NCI-H69 (cell line): ENCODE data around the gene PPM1L.

Source experiments
- DNase-seq: peaks from one replicate; lab custom pipeline; 2025; lab: John Stamatoyannopoulos, UW

PPM1L gene

DNA sequence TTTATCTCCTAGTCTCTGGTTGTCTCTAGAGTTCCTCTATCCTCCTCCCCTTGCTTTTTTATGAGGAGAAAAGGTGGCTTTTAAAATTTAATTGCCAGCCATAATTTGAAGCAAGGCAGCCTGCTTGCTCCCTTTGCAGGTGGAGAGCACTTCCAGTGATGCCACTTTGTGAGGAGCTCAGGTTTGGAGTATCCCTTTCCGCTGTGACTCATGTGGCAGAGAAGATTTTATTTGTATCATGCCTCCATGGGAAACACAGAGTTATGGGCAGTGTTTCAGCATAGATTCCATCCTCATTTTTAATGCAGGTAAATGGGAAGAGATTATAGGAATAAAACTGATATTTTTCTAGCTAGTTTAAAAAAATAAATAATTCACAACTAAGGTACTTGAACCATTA, 7.0 kb downstream of the PPM1L start:
- DNase-seq: peak; percentile 41

DNA sequence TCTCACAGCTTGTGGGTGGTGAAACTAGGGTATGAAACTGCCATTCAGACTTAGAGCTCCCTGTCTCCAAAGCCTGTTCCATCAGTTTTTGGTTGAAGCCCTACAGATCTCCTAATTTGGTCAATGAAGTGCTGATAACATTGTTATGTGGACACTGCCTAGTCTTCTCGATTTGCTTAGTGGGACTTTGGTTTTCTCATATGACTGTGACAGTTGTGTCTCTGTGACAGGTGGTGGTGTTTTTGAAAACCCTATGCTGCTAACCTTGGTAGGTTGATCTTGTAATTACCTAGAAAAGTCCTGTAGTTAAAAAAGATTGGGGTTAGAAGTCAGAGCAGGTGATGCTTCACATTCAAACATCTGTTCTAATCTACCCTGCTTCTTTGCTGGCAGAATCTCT, 9.2 kb downstream of the PPM1L start:
- DNase-seq: peak; percentile 67

DNA sequence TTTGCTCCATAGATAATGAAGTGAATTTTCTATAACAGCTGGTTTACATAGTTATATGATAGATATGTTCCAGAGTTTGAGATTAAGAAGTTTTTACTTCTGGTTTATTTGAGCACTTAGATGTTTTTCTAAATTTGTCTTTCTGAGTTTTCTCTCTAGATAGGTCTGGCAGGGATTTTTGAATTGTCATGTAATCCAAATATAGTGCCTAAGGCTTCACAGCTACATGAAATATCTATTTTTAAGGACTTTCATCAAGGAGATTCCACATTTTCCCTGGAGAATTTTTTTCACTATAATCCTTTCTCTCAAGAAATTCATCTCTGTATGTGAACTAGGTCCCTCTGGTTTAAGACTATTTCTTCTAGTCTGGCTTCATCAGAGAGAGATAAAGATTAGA, 12.0 kb downstream of the PPM1L start:
- DNase-seq: no peak

DNA sequence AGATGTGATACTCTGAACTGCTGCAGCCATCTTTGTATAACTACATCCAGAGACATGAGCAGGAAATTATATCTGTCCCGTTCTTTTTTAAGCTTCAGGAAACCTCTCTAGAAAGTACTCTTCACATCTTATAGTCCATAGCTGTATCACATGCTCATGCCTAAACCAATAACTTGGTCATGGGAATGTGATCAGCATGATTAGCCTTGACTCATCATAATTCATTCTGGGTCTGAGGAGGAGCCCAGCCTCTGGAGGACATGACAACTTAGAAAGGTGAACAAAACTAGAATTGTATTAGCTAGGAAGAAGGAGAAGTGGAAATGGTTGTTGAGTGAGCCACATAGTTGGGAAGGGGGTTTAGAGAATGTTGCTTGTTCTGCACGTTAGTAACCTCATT, 12.9 kb downstream of the PPM1L start:
- no peak for DNase-seq

DNA sequence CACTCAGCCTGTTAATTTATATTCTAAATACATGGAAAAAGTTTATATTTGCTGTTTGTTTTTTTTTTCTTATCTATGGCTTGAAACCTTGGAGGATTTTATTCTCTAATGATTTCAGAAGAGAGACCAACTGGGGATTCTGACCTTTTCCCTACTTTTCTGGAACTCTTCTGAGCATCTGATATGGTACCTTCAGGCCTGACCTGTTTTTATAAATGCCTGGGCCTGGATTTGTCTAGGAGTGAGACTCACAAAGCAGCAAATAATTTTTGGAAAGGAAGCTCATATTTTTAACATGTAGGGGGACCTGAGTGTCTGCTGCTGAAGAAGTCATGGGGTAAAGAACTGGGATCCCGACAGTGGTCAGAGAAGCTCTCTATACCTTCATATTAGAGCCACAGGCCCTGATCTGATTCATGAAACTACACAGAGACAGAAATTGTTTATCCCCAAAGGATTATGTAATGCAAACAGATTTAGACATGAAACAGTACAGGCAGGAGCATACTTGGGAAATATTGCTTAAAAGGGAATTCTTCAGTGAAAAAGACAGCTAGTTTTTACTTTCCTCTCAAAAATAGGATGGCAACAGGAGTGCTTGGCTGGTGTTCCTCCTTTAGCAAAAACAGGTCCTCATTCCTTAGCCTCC, 15.9 kb downstream of the PPM1L start:
- DNase-seq: no peak

DNA sequence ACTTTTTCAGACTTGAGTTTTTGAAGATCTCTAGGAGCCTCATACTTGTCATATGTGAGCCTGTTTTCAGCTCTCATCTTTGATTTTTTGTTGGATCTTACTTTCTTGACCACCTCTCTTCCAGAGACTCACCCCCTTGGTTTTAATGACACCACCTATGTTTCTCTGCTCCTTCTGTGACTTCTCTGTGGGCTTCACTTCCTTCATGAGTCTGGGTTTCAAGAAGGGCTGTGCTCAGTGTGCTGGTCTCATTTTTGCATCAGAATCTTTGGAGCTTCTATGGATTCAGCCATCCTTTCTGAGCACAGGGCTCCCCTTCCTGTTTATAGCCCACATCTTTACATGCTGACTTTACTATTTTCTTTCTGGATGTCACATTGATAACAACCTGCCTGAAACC, 17.7 kb downstream of the PPM1L start:
- DNase-seq: no peak

DNA sequence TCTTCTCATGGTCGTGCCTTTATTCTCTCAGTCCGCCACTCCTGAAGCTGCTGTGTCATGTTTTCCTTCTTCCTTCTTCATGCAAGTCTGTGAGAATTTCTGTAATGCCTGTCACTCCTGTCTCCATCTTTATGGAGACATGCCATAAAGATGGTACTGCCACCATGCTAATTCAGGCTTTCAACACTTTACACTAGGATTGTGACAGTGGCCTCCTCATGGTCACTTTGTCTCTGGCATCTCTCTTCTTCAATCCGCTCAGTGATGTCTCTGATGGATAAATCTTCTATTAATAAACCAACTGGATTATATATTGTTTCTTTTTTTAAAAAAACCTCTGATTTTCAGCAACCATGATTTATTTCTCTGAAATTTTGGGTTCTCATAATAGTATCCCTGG, 18.1 kb downstream of the PPM1L start:
- no peak for DNase-seq

DNA sequence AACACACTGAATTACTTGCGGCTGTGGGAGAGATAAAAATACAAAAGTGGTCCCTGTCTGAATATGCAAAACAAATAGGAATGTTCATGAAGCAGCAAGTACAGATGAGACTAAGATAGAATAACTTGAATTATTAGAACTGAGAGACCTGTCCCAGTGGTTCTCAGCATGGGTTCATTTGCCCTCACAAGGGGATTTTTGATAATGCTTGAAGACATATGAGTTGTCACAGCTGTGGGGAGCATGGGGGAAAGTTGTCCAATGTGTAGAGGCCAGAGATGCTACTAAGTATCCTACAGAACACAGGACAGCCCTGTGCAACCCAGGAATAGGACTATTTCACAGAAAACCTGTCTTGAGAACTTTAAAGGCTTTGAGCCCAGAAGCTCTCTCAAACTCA, 22.4 kb downstream of the PPM1L start:
- no peak for DNase-seq

DNA sequence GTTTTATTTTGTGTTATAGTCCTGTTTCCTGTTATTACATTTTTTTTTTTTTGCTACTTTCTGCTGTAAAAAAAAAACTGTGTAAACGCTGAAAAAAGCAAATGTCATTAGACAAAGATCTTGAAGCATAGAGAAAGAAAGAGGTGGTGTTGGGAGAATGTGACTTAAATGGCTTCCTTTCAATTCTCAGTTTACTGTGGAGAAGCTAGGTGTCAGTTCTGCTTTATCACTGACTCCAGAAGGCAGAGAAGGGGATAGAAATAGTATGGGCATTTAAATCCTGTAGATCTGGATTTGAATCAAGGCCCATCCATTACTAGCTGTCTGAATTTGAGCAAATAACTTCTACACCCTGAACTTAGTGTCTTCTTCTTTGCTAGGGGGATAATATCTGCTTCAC, 23.0 kb downstream of the PPM1L start:
- DNase-seq: no peak

DNA sequence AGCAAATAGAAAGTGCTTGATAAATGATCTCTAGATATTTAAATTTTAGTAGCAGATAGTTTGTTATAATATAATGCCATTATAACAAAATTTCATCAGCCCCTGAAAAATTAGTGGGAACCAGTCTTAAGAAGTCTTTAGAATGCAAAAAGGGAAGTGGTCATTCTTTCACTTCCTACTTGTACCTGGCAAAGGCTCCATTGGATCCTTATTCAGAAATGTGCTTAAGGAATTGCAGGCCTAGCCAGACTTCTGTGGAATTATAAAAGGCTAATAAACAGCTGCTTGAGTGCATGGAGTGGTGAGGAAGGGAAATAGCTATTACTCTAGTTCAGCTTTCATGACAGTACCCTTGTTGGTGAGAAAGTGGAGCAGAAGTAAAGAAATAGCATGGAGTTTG, 24.2 kb downstream of the PPM1L start:
- DNase-seq: no peak

DNA sequence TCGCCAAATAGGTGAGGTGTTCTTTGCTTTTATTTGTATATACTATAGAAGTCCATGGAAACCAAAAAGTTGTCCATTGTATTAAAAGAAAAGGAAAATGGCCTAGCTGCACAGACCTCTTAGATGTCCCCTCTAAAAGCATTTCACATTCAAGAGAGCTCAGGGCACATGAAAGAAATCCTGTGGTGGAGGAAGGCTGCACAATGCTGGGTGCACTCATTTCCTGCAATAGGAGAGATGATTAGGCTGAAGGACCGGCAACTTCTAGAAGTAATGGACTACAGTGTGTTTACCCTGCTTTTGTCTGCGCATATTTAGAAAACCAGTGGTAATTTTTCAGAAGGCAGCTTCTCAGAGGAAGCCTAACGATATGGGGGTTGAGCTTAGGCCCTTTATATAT, 25.4 kb downstream of the PPM1L start:
- peak; percentile 49 for DNase-seq

DNA sequence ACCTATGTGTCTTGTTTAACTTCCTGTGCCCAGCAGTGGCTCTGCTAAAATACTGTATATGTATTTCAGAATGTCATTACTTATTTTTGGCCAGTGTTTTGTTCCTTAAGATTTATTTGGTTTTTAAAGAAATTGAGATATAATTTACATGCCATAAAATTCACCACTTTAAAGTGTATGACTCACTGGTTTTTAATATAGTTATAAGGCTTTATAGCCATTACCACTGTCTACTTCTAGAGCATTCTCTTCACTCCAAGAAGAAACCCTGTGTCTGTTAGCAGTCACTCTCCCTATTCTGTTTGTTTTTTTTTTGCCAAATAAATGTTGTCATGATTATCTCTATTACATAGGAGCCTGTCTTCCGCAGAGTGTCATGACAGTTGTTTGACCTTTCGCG, 25.8 kb downstream of the PPM1L start:
- DNase-seq: no peak

DNA sequence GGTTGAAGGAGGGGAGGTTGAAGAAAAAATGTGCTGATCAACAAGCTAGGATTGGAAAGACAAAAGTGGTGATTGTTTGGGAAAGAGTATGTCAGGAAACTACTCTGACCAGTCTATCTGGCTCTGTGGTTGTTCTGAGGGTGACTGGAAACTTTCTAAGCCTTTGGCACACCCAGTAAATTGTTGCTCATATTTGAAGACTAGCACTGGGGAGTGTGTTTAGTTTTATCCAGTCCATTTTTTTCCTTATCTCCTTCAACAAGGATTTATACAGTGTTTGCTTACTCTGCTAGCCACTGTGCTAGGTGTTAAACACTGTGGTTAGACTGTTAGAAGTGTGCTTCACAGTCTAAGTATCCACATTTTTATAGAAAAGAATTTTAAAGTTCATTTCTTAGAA, 28.8 kb downstream of the PPM1L start:
- DNase-seq: no peak

DNA sequence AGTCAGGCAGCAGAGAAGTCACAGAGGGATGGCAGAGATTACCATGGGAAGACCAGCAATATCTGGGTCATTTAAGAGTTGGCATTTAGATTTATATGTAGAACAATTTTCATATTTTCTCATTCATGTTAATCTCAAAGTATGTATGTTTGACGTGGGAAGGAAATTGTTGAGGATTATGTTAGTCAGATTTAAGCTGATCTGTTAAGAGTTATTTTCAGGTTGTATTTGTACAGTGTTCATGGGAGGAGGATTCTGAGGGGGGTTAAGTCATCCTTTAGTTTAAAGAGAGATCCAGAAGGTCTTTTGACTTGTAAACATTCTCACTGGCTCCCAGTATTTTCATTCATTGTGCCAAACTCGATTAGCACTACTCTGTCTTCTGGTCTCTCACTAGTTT, 34.7 kb downstream of the PPM1L start:
- DNase-seq: no peak

DNA sequence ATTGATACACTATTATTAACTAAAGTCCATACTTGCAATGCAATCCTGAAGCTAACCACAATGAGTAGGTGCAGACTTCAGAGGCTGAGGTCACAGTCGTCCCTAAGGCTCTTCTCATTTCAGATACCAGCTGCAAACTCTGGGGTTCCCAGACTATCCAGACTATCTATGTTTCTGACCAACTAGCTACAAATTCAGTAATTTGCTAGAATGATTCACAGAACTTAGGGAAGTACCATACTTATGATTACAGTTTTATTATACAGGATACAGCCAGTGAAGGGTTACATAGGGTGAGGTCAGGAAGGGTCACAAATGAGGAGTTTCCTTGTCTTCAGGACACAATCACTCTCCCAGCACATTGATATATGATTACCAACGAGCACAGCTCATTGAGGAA, 36.5 kb downstream of the PPM1L start:
- DNase-seq: no peak

DNA sequence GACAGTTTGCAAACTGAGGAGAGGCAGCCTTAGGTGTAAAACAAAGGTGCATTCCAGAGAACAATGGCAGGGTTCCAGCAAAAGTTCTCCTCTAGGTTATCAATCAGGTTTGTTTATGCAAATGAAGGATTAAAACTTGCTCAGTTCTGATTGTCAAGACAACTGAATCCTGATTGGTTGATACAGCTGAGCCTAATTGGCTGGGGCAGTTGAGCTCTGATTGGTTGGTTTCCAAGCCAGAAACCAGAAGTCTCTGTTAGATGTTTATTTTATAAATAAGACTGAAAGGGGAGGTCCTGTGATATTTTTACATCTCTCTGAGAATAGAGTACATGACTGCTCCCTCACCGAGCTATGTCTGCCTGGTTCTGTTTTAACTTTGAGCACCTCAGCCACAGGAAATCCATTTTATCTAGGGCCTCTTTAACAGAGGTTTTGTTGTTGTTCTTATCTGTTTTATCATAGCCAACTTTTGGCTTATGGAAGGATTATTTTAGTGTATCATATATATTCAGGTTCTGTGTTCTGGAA, 37.8 kb downstream of the PPM1L start:
- DNase-seq: no peak

DNA sequence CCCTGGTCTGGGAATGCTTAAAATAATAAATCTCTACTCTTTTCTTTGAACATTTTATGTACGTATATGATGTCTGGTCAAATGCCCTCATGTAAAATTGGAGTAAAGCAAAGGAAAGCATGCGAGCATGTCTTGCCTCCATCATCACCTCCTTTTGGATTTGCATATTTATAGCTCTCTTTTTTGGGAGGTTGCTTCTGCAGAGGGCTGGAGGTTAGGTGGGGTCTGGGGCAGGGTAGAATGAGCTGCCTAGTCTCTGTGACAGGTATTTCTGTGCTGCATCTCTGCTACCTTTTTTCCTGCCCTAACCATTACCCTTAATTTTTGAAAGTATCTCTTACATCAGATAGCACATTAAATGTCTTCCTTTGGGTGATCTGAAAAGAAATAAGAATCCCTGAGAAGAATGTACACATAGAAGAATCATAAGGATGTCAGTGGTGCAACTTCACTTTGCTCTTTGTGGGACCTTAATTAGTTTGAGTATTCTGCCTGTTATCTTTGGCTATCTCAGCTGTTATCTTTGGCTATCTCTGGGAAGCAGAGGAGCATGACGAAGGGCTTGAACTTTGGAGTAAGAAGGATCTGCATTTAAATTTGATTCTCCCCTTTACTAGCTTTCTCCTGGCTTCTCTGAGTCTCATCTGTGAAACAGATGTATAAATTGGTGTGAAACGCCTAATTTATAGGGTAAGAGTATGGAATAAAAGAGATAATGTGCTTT, 40.2 kb downstream of the PPM1L start:
- no peak for DNase-seq

DNA sequence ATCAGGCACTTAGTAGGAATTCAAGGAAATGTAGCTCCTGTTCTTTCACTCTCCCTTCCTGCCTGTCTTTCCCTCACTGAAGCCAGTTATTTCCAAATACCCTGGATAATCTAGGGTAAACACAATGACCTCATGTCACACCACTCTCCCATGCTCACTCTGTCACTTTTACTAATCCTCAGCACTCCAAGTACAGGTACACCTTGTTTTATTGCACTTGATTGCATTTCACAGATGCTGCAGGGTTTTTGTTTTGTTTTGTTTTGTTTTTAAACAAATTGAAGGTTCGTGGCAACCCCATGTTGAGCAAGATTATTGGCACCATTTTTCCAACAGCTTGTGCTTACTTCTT, 40.8 kb downstream of the PPM1L start:
- DNase-seq: peak; percentile 51

DNA sequence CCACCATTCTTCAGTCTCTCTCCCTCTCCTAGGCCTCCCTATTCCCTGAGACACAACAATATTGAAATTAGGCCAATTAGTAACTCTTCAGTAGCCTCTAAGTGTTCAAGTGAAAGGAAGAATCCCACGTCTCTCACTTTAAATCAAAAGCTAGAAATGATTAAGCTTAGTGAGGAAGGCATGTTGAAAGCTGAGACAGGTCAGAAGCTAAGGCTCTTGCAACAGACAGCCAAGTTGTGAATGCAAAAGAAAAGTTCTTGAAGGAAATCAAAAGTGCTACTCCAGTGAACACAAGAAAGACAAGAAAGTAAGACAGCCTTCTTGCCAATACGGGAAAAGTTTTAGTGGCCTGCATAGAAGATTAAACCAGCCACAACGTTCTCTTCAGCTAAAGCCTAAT, 41.3 kb downstream of the PPM1L start:
- no peak for DNase-seq

DNA sequence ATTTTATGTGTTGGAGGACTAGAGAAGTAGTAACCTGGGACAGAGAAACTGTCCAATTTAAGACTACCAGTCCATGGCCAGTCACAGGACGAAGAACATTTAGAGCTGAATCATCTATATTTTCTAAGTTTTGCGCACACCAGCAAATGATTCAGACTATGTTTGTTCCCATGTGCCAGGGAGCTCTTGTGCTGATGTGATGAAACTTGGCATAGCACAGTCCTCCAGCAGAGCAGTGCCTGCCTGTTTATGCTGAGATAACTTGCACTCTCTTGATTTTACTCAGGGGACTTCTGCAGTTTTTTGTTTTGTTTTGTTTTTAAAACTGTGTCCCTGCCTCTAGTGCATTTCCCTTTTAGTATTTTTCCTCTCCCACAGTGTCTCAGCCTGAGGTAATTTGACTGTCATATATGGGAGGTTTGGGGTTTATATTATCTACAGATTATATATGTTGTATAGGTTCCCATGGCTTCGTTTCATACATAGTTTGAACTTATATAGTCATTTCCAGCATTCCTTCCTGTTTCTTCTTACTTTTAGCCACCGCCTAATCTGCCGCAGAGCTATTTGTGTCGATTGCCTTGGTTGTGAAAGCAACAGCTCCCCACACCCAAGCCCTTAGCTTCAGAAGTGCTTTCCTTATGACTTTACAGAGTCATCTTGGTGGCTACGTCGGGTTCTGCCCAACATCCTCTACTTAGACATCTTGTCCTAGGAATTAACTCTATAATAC, 45.5 kb downstream of the PPM1L start:
- no peak for DNase-seq

DNA sequence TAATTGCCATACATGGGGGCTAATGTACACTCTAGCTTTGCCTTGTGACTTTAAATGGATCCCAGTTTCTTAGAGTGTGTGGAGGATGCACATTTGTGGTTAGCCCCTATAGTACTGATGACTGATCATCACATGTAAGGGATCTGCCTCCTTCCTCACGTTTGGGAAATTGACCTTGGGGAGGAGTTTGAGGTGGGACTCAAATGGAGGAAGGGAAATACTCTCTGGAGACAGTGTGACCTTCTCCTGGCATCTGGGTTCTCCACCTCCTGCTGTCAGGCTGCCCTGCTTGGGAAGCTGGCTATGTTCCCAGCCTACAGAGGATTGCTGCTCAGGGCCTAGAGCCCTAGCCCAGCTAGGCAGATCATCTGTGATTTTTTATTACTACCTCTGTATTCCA, 48.7 kb downstream of the PPM1L start:
- DNase-seq: peak; percentile 89

DNA sequence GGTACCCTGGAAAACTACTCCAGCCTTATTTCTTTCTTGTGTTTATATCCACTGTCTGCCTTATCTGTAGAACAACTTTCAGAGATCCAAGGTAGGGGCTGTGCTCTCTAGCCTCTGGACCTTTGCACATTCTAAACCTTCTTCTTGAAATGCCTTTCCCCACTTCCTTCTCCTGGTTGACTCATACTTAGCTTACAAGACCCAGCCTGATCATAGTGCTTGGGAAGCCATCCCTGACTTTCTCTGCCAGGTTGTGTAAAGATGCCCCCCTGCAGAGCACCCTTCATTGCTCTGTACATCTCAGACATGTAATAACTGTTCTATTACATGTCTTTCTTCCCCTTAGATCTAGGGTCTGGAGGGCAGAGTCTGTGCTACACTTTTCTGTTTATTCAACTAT, 50.1 kb downstream of the PPM1L start:
- DNase-seq: peak; percentile 59

DNA sequence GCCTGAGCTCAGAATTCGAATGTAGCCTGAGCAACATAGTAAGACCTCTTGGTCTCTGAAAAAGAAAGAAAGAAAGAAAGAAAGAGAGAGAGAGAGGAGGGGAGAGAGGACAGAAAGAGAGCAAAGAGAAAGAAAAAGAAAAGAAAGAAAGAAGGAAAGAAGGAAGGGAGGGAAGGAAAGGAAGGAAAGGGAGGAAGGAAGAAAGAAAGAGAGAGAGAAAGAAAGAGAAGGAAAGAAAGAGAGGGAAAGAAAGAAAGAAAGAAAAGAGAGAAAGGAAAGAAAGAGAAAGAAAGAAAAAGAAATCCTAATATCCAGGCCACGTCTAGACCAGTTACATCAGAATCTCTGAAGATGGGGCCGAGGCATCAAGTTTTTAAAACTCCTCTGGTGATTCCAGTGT, 50.7 kb downstream of the PPM1L start:
- DNase-seq: no peak
